Ovary (tissue), 3 donors: Measurements from ENCODE around the gene PTOV1.

Experiments used
- CTCF ChIP-seq, 3 donors: fragments of 450-650 bp in 2 of 3; fragments of 200-600 bp in 1 of 3; IDR thresholded peaks; one replicate each; pipeline versions ENCODE4 v1.5.1 to v1.8.0; 2016 to 2022; ENCODE audit warnings: antibody characterized with exemption in 3 of 3, mild to moderate bottlenecking in 1 of 3
- POLR2A ChIP-seq: fragments of 450-650 bp; IDR thresholded peaks from one replicate; pipeline ENCODE4 v1.6.1; 2017; ENCODE audit warnings: antibody characterized with exemption, mild to moderate bottlenecking, moderate library complexity
- donor health status: DM: no; HTN: no; CAD: no.

DNA sequence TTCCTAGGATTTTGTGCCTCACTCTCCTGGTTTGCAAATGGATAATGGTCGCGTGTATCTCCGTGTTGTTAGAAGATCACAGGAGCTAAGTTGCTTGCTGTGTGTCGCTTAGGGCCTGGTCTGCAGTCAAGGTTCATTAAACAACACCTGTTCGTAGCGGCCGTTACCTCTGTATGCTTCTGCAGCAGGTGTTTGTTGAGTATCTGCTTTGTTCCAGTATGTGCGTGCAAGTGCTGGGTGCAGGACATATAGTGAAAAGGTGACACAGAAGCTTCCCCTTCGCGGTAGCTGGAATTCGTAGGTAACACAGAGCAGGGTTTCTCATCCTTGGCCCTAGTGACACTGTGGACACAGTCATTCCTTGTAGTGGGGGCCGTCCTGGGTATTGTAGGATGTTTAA lies 27.5 kb upstream of the PTOV1 start:
- TF ChIP-seq CTCF (IDR thresholded peaks at IDR 0.05) (no peak), POLR2A (no peak)
